ENCODE results near the gene OLIG3.

Gene OLIG3

GRCh38 chr6:137494281-137494987 lies at the start of gene OLIG3:
Gene OLIG3, minus strand, starts transcription at chr6:137494394. Its CDS starts 224 bp downstream, at chr6:137494170.
- DNase-seq, result no peak

- DNase-seq, result no peak
Observed at GRCh38 chr6:137543114-137543513, 48.9 kb upstream of the OLIG3 start.

DNA sequence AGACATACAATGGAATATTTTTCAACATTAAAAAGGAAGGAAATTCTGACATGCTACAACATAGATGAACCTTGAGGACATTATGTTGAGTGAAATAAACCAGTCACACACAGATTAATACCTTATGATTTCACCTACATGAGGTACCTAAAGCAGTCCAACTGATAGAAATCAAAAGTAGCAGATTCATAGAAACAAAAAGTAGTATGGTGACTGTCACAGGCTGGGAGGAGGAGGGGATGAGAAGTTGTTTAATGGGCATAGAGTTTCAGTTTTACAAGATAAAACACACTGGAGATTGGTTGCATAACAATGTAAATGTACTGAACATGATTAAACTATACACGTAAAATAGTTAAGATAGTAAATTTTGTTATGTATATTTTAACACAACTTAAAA lies 48.5 kb upstream of the OLIG3 start:
- no peak for DNase-seq

DNA sequence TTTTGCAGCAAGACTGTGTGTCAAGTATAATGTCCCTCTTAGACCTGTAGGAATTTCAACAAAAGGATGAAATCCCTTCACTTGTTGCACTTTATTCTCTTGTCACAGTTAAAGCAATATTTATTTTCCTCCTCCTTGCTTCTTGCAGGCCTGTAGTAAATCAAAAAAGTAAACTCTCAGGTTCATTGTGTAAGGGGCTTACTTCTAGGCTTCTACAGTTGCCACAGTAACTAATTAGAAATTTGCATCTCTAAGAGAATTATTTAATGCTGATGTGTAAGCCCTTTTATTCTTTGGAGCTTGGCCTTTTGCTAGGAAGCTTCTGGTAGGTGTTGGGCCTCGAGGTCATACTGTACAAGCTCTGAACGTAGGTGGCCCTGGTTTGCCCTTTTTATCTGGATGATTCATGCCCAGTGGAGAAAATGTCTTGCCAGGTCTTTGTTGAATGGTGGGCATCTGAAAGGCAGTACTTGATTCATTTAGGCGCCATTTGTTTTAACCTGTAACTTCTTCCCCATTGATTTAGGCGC lies 47.4 kb upstream of the OLIG3 start:
- no peak for DNase-seq

DNA sequence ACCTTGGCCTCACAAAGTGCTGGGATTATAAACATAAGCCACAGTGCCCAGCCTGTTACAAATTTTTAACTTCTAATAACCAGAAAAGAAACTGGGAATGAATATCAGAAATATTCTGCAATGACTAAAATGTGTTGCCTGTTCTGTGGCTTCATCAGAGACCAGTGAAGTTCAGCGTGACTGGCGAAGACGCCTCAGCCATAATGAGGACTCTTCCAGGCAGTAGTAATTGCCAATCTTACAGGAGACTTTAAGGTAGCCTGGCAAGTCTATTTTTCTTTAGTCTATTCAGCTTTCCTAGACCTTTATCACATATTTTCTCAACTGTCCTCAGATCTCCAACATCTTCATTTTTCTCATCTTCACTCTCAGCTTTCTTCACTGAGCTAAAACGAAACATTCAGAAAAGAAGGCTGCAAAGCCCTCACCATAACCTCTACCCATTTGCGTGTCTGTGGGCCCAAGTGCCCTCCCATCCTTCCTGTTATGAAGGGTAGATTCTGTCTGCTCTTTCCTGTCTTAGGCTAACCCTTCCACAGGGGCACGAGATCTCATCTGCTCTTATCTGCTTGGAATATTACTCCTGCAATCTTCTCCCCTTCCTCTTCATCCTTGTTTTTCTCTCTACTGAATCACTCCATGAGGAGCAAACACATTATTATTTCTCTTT lies 42.0 kb upstream of the OLIG3 start:
- no peak for DNase-seq

DNA sequence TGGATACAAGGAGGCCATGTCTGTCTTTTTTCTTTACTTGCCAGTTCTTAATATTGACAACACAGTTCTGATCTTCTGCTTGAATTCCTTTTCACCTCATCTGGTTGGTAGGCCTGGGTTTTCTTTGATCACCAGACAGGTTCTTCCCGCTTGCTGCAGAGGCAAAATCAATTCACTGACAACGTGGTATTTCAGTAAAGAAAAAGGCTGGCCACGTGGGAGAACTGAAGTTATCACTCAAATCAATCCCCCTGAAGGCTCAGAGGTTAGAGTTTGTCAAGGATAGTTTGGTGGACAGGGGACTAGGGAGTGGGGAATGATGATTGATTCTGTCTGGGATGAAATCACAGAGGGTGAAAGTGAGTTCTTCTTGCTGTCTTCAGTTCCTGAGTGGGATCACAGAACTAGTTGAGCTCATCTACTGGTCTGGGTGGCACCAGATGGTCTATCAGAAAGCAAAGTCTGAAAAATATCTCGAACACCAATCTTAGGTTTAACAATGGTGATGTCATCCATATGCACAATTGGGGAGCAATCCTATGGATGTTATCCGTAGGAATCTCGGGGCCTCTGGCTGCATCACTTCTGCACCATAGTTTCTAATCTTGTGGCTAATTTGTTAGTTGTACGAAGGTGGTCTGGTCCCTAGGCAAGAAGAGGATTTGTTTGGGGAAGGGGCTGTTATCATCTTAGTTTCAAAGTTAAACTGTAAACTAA lies 37.3 kb upstream of the OLIG3 start:
- DNase-seq, result no peak

GRCh38 chr6:137530404-137530803 lies 36.2 kb upstream of the OLIG3 start:
- no peak for DNase-seq

- DNase-seq, result no peak
Observed at GRCh38 chr6:137522831-137523230, 28.6 kb upstream of the OLIG3 start.

- DNase-seq, result no peak
Observed at GRCh38 chr6:137522198-137522798, 28.1 kb upstream of the OLIG3 start.

- DNase-seq, result no peak
Observed at GRCh38 chr6:137520520-137520919, 26.3 kb upstream of the OLIG3 start.

DNA sequence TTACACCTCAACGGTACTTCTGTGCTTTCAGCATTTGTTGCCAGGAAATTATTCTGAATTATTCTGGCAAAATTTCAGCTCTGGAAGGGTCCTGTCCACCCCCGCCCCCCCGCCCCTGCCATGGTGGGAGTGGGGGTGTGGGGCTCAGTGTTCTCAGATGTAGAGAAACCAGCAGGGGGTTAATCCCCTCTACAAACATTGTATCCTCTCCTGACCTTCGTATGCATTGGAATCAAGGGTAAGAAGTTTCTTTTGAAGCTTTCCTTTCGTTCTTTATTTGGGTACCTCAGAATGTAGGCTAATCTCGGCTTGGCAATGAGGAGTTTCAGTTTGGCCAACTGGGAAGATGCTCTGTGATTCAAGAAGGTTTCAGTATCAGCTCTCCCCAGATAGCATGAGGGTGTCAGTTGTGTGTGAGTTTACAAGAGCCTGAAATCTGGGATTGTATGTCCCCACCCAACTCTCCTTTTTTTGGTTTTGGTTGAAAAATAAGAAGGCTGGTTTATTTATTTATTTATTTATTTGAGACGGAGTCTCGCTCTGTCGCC lies 25.5 kb upstream of the OLIG3 start:
- DNase-seq, result no peak

DNA sequence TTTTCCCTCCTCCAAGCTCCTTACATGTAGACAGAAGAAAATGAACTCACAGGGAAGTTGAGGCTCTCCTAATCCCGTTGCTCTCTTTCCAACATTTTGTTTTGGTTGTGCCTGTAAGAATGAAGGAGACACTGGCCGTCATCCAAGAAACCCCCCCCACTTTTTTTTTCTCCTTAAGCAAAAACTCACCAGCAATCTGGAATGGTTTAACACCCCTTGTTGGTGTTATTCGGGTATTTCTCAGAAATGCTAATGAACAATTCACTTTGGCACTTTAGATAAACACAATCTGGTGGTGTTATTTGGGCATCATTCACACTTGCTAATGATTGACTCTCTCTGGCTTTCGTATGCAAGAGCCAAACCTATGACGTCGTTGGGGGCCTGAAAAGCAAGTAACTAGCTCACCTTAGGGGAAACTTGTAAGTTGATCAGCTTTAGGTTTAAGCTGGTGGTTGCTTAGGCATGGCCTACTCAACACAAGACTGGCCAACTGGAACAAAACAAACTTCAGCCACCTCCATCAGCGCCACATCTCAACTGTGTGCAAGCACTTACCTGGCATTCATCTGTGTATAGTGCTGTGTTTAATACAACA lies 24.3 kb upstream of the OLIG3 start:
- DNase-seq, result peak in 1 of 2 experiments; percentile 11

DNA sequence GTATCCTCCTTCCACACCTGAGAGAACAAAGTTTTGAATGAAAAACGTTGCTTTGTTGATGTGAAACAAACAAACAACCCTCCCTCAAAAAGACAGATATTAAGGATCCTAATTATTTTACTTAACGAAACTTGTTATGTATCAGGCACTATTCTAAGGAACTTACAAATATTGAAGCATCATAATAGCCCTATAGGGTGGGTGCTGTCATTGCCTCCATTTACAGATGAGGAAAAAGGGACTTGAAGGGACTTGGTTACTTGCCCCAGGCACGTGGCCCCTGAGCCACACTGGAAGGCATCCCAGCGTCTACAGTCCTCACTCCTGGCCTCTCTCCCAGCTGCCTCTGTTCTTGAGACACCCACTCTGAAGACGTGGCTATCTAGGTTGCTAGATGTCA lies 20.2 kb upstream of the OLIG3 start:
- DNase-seq, result no peak

- DNase-seq, result no peak
Observed at GRCh38 chr6:137512757-137513605, 18.8 kb upstream of the OLIG3 start.

DNA sequence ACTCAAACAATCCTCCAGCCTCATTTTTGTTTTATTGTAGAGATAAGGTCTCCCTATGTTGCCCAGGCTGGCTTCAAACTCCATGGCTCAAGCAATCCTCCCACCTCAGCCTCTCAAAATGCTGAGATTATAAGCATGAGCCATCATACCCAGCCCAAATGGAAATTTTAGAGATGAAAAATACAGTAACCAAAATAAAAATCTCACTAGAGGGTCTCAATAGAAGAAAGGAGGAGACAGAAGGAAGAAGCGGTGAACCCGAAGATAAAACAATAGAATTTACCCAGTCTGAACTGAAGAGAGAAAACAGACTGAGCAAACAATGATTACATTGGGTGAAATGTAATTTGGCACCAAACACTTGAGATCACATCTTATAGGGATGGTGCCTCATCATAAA lies 16.7 kb upstream of the OLIG3 start:
- no peak for DNase-seq

- DNase-seq, result no peak
Observed at GRCh38 chr6:137498481-137499190, 4.4 kb upstream of the OLIG3 start.

DNA sequence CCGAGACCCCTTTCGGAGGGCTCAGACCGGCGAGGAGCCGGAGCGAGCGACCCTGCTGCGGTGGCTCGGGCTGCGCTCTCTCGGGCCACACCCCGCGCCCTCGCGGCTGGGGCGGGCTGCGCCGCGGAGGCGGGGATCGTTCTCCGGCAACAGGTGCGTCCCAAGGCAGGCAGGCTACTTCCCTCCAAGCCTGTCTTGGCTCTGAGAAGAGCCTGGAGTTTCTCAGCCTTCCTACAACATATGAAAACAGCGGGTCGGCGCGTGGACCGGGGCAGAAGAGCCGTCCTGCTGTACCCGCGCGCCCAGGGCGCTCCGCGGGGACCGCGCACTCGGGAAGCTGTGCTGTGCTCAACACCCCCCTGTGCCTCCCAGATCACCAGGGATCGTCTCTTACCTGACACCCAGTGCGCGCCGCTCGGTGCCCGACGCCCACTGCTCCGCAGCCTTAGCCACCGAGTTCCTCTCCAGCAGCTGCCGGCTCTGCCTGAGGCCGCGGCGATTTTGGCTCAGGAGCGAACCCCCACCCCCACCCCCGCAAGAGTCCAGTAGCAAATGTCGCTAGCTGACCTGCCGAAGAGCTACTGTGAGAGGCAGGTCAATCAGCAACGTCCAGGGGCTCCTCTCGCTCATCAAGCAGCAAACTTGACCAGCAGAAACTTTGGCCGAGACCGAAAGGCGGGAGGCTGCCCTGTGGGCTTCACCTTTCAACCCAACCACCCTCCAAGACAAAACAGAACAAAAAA lies 3.7 kb upstream of the OLIG3 start:
- peak in 1 of 2 experiments; percentile 11 for DNase-seq

DNA sequence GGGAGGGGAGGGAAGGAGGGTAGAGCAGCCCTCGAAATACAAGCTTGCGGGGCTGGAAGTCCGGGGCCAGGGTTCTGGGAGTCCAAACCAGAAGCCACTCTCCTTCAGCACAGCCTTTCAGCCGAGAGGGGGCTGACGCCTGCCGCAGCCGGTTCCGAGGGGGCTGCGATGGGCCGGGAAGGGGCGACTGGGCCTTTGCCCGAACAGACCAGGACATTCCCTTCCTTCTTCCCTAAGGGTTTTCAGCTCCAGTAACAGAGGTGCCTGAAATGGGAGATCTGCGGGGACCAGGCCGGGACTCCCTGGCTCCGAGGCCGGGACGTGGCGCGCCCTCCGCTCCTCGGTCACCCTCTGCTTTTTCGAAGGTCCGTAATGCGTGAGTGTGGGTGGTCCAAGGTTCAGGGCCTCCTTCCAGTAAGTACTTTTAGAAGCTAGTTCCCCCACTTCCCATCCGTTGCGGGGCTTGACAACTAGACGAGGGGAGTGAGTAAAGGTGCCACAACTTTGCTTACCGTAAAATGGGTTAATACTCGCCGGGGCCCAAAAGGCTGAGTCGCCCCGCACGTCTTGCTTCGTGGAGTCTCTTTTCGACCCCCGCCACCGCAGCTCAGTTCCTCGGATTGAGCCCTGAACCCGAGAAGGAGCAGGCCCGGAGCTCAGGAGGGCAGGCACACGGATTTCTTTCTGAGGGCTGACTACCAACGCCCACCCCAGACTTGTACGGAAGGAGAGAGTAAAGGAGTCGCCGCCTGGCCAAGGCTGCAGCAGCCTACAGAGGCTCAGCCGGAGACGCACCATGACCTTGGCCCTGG lies 2.9 kb upstream of the OLIG3 start:
- no peak for DNase-seq

DNA sequence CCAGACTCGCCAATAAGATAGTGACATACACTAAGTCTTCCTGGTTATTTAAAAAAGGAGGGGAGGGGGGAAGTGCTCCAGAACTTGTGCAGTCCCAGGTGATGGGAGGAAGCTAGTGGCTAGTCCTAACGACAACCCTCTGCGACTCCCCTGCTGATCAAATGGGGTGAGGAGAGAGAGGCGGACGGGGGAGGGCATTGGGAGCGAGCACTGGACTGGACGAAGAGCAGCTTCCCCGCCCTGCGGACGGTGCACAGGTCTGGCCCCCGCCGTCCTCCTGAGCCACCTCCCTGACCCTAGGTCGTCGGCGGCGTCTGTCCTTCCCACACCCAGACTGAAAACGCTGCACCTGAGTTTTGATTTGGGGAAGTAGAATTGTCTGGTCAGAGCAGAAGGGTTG lies 2.2 kb upstream of the OLIG3 start:
- DNase-seq, result no peak

Data from NCI-H526 (cell line).